ENCODE measurements around the gene PLCH1.

Gene PLCH1

GRCh38 chr3:155744626-155745324 is at the start of gene PLCH1:
Gene PLCH1 (minus strand): TSS chr3:155745071. CDS start chr3:155704224, 40,847 bp downstream.
- peak; percentile 47 for DNase-seq (ENCODE audit: low spot score)

GRCh38 chr3:155792532-155792931 is 47.7 kb upstream of the PLCH1 start:
- no peak for DNase-seq (ENCODE audit: low spot score)

- no peak for DNase-seq (ENCODE audit: low spot score)
These were observed 46.3 kb upstream of the PLCH1 start for GRCh38 chr3:155791190-155791589.

- no peak for DNase-seq (ENCODE audit: low spot score)
These were observed 45.5 kb upstream of the PLCH1 start for GRCh38 chr3:155790272-155790925.

GRCh38 chr3:155785662-155786295 is 40.9 kb upstream of the PLCH1 start:
- no peak for DNase-seq (ENCODE audit: low spot score)

- no peak for DNase-seq (ENCODE audit: low spot score)
These were observed 37.6 kb upstream of the PLCH1 start for GRCh38 chr3:155782390-155782953.

GRCh38 chr3:155780291-155780690 is 35.4 kb upstream of the PLCH1 start:
- DNase-seq (ENCODE audit: low spot score) = no peak

- DNase-seq (ENCODE audit: low spot score) = no peak
These were observed 33.6 kb upstream of the PLCH1 start for GRCh38 chr3:155778462-155778861.

- DNase-seq (ENCODE audit: low spot score) = no peak
These were observed 27.9 kb upstream of the PLCH1 start for GRCh38 chr3:155772801-155773200.

- DNase-seq (ENCODE audit: low spot score) = no peak
These were observed 26.3 kb upstream of the PLCH1 start for GRCh38 chr3:155771126-155771525.

GRCh38 chr3:155766206-155766605 is 21.3 kb upstream of the PLCH1 start:
- DNase-seq (ENCODE audit: low spot score) = no peak

GRCh38 chr3:155763870-155764463 is 19.1 kb upstream of the PLCH1 start:
- DNase-seq (ENCODE audit: low spot score) = no peak

GRCh38 chr3:155760653-155761052 is 15.8 kb upstream of the PLCH1 start:
- no peak for DNase-seq (ENCODE audit: low spot score)

- DNase-seq (ENCODE audit: low spot score) = no peak
These were observed 12.7 kb upstream of the PLCH1 start for GRCh38 chr3:155757577-155757976.

GRCh38 chr3:155753038-155753639 is 8.3 kb upstream of the PLCH1 start:
- peak; percentile 68 for DNase-seq (ENCODE audit: low spot score)

- no peak for DNase-seq (ENCODE audit: low spot score)
These were observed 3.9 kb upstream of the PLCH1 start for GRCh38 chr3:155748611-155749365.

- DNase-seq (ENCODE audit: low spot score) = no peak
These were observed 3.0 kb upstream of the PLCH1 start for GRCh38 chr3:155747946-155748290.

- no peak for DNase-seq (ENCODE audit: low spot score)
These were observed 2.5 kb upstream of the PLCH1 start for GRCh38 chr3:155747286-155747945.

- no peak for DNase-seq (ENCODE audit: low spot score)
These were observed 1.8 kb upstream of the PLCH1 start for GRCh38 chr3:155746703-155747102.

GRCh38 chr3:155745795-155746550 is 1.1 kb upstream of the PLCH1 start:
- DNase-seq (ENCODE audit: low spot score) = no peak
